Thyroid gland (tissue), 4 donors: Measurements from ENCODE around the gene FSTL4. TPM values are rescaled to one million over a fixed set of nuclear protein-coding genes. Genes with fewer than 3 reads are reported as not detected.

Experiments
- DNase-seq, 2 donors: peaks; one replicate each; pipeline ENCODE4 v3.0.0-alpha.2; 2019
- H3K27ac ChIP-seq, 3 donors: fragments of 200-600 bp; sonication (generic); 1 replicate in 2 of 3; 2 replicates in 1 of 3; pipeline ENCODE4 v1.5.1; 2016 to 2019; ENCODE audit warnings: mild to moderate bottlenecking in 1 of 3, moderate library complexity in 1 of 3
- H3K27me3 ChIP-seq: fragments of 200-600 bp; sonication (generic); one replicate; pipeline ENCODE4 v1.5.1; 2019
- H3K36me3 ChIP-seq, 2 donors: fragments of 200-600 bp; sonication (generic); one replicate each; pipeline ENCODE4 v1.5.1; 2016 to 2019
- H3K4me1 ChIP-seq, 2 donors: fragments of 200-600 bp; sonication (generic); one replicate each; pipeline ENCODE4 v1.5.1; 2017 to 2019
- H3K4me3 ChIP-seq, 3 donors: fragments of 200-600 bp; sonication (generic); replicated peaks in 1 of 3; 1 replicate in 2 of 3; 2 replicates in 1 of 3; pipeline ENCODE4 v1.5.1; 2016; ENCODE audit warnings: mild to moderate bottlenecking in 1 of 3
- H3K9me3 ChIP-seq: fragments of 200-600 bp; sonication (generic); one replicate; pipeline ENCODE4 v1.5.1; 2017
- CTCF ChIP-seq, 6 experiments: fragments of 200-600 bp in 3 of 6; fragments of 450-650 bp in 3 of 6; sonication (generic) in 3 of 6; IDR thresholded peaks; one replicate each; pipeline ENCODE4 v1.5.1; 2016 to 2019; ENCODE audit warnings: antibody characterized with exemption in 6 of 6, mild to moderate bottlenecking in 2 of 6, inconsistent platforms in 1 of 6, moderate library complexity in 1 of 6
- POLR2A ChIP-seq, 2 donors: fragments of 450-650 bp; IDR thresholded peaks; one replicate each; pipeline ENCODE4 v1.6.1; 2017; ENCODE audit warnings: antibody characterized with exemption in 2 of 2, mild to moderate bottlenecking in 2 of 2, moderate library complexity in 1 of 2
- WGBS, 2 donors: methylation state at CpG; one replicate each; pipeline ENCODE4 v1.1.5; 2017; 5-methylcytosine and 5-hydroxymethylcytosine counted together
- intact Hi-C: fragments of 100-400 bp; cut with DNase I; formaldehyde crosslinking; loops from one replicate; pipeline ENCODE4 v1.15.1; 2023
- total RNA-seq, 4 donors: library from RNA; depleted of rRNA; stranded (reverse); fragments of >200 nt; gene quantifications; one replicate each; pipeline ENCODE4 v1.2.3, GENCODE V29; 2016

The FSTL4 gene
- total RNA-seq, 4 donors from 2014 or later: 0.10 to 0.13 TPM; not detected in 2

DNA sequence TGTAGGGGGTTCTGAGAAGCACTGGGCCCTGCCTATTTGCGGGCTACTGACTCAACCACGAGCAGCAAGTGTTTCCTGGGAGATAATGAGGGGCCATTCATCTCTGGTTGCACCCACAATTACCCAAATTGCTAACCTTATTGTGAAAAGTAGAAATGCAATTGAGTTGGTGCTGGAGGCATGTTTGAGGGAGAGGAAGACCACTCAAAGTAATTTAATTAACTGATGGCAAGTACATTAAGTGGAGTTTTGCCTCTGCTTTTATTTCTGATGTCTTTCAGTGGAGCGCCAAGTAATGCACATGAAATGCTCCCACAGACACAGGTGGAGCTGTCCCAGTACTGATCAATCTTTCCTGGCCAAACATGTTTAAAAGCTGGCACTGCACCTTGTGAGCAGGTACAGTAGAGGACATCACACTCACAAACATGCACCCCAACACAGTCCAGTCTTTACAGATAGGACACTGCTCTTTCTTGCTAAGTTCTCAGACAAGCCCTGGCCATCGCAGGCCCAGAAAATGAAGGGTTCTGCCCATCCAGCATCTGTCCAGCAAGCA is 365.1 kb downstream of the FSTL4 start:
- no peak for TF ChIP-seq CTCF (IDR thresholded peaks at IDR 0.05)
- 90 to 94% methylated on average over 4 of the region's 4 CpGs for WGBS, 2 donors
- Histone ChIP-seq H3K4me3 (no peak overlapping the region), H3K4me1 (no peaks in the 10 kb centered on the region), H3K27me3 (no peaks in the 10 kb centered on the region), H3K27ac (no peak overlapping the region), H3K36me3 (no peaks in the 10 kb centered on the region), H3K9me3 (no peaks in the 10 kb centered on the region)
- intact Hi-C loops: no loop called here
- DNase-seq: no peak

DNA sequence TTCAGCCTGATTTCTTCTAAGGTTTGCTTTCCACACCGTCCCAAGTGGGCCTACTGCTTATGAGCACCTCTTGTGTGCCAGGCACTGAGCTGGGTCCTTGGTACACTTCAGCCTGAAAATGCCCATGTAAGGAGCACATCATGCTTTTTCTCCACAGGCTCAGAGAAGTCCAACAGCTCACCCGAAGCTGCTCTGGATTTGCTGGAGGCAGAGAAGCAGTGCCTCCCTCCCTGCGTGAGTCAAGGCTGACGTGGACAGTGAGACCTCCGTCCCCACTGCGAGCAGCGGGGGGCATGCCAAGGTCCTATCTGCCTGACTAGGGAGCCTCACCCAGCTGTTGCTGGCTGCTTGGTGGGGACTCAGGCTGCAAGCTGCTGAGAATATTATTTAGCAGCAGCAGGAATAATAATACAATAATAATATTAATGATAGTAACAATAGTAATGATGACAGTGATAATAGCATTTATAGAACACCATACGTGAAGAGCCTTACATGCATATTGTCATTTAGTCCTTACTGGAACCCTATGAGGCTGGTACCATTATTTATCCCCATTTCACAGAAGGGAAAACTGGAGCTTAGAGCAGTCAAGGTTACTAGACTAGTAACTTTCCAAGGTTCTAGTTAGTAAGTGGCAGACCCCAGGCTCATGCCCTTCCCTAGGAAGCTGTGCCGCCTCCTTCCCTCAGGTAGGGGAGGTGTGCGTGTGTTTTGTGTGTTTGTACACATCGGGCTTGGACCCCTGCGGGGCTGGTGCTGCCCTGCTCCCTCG is 365.8 kb downstream of the FSTL4 start:
- Histone ChIP-seq H3K27me3 (no peaks in the 10 kb centered on the region), H3K9me3 (no peaks in the 10 kb centered on the region), H3K4me3 (no peak overlapping the region), H3K27ac (no peak overlapping the region), H3K4me1 (no peaks in the 10 kb centered on the region), H3K36me3 (no peaks in the 10 kb centered on the region)
- DNase-seq: no peak
- intact Hi-C loops: no loop called here
- TF ChIP-seq CTCF (IDR thresholded peaks at IDR 0.05): no peak
- TF ChIP-seq POLR2A (IDR thresholded peaks at IDR 0.05): no peak
- WGBS, 2 donors: 91% methylated on average over 12 to 13 of the region's 13 CpGs

GRCh38 chr5:133246053-133246370 is 366.3 kb downstream of the FSTL4 start:
- no peak for TF ChIP-seq POLR2A (IDR thresholded peaks at IDR 0.05)
- TF ChIP-seq CTCF (IDR thresholded peaks at IDR 0.05): no peak
- no peaks in the 10 kb centered on the region for H3K4me1 ChIP-seq
- DNase-seq: no peak
- intact Hi-C loops: no loop called here
- H3K4me3 ChIP-seq: no peak overlapping the region
- no peaks in the 10 kb centered on the region for H3K36me3 ChIP-seq
- H3K27ac ChIP-seq: no peak overlapping the region
- no peaks in the 10 kb centered on the region for H3K9me3 ChIP-seq
- H3K27me3 ChIP-seq: no peaks in the 10 kb centered on the region
- WGBS, 2 donors: 80 to 85% methylated on average over 12 of the region's 12 CpGs

DNA sequence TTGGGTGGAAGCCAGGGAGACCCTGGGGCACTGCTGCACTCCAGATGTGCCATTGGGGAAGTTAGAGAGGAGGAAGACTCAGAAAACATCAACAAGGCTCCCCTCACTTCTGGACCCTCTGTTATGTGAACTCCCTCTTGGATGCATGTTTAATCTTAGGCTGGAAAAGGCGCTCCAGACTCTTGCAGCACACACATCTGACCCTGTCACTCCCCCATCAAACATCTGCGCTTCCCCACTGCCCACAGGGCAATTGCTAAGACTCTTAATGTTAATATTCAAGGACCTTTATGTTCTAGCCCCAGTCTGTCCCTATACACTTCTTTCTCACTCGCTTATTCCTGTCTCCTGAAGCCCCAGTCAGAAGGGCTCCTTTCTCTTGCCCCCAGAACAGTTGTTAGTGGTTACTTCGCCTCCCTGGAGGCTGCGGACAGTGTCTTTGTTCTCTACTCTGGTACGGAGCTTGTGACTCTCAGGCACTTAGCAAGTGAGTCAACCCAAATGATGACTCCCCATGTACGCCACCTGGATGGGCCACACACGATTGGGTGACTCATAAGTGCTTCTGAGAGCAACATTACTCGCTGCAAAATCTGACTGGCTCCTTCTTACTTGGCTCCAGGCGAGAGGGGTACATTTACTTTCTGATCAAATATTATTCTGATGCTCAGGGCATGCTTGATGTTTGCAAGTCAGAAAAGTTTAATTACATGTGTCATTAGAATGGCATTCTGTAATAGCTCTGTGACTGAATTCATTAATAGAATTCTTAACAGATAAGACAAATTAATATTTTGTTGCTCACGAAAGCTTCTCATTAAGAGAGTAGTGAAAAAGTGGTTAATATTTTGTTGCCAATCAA is 366.9 kb downstream of the FSTL4 start:
- Histone ChIP-seq H3K27ac (no peak overlapping the region), H3K27me3 (no peaks in the 10 kb centered on the region), H3K4me3 (no peak overlapping the region), H3K36me3 (no peaks in the 10 kb centered on the region), H3K9me3 (no peaks in the 10 kb centered on the region), H3K4me1 (no peaks in the 10 kb centered on the region)
- no peak for TF ChIP-seq CTCF (IDR thresholded peaks at IDR 0.05)
- TF ChIP-seq POLR2A (IDR thresholded peaks at IDR 0.05): no peak
- WGBS, 2 donors: 70 to 73% methylated on average over 11 of the region's 11 CpGs
- intact Hi-C loops: no loop called here
- DNase-seq: no peak

DNA sequence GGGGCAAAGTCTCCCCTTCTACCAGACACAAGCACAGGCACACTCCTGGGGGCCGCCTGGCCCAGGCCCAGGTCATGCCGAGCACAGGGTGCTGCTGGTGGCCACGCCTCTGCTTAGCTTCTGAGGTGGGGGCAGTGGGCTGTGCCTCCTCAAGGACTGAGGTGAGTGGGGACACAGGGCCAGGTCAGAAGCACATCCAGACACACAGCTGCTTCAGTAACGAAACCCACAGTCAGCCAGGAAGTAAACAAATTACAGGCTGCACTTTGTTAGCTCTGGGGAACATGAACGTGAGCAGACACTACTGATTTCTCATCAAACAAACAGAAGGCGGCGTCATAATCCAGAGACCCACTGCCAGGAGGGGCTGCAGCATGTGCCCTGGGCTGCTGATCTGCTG is 368.1 kb downstream of the FSTL4 start:
- Histone ChIP-seq H3K27ac (no peak overlapping the region), H3K9me3 (no peaks in the 10 kb centered on the region), H3K27me3 (no peaks in the 10 kb centered on the region), H3K36me3 (no peaks in the 10 kb centered on the region), H3K4me1 (no peaks in the 10 kb centered on the region), H3K4me3 (no peak overlapping the region)
- WGBS, 2 donors: 52 to 60% methylated on average over 5 to 7 of the region's 7 CpGs
- intact Hi-C loops: no loop called here
- no peak for DNase-seq
- no peak for TF ChIP-seq CTCF (IDR thresholded peaks at IDR 0.05)
- no peak for TF ChIP-seq POLR2A (IDR thresholded peaks at IDR 0.05)
